HepG2 (cell line): ENCODE results near the gene ZNF24. TPM values are rescaled to one million over a fixed set of nuclear protein-coding genes. Genes with fewer than 3 reads are reported as not detected.

Experiments used
- ATAC-seq: fragments of 200-7000 bp; cut with Tn5 transposase; 3 replicates; pipeline ENCODE4 v1.9.1; 2020; ENCODE audit warnings: mild to moderate bottlenecking, moderate library complexity
- BruUV-seq: library from RNA; stranded (reverse); fragments of 400-500 nt; replicated peaks from 2 replicates; lab custom pipeline; 2021; lab: Mats Ljungman, UMichigan
- CTCF ChIA-PET: fragments of 300-600 bp; formaldehyde crosslinking; extraction: SDS; loops from one replicate; lab custom pipeline; 2021; ENCODE audit warnings: low total read pairs, inconsistent platforms, low intra/inter-chr PET ratio; lab: Yijun Ruan, JAX
- POLR2A ChIA-PET: fragments of 350-600 bp; sonication (Branson Sonifier 250); formaldehyde crosslinking; loops from one replicate; lab custom pipeline; 2020; ENCODE audit warnings: antibody characterized with exemption, inconsistent platforms; lab: Yijun Ruan, JAX
- DNase-seq: peaks from one replicate; pipeline ENCODE4 v3.0.0-alpha.2; 2015; ENCODE audit warnings: low spot score
- FAIRE-seq: peaks from 3 replicates; lab custom pipeline; 2011; peaks lifted over from hg19 to GRCh38; lab: Jason Lieb, UNC
- H2AFZ ChIP-seq: one replicate; pipeline ENCODE4 v1.6.1; 2011; ENCODE audit warnings: low read length, inconsistent platforms
- H3K27ac ChIP-seq: fragments of 300-600 bp; 3 replicates; pipeline ENCODE4 v1.8.0; 2011; ENCODE audit warnings: mixed run types, mild to moderate bottlenecking, mixed read lengths, low read length, inconsistent platforms; ENCODE audit not compliant: insufficient read depth; ENCODE audit errors: extremely low read length
- H3K27me3 ChIP-seq, 2 experiments: fragments of 200-600 bp in 1 of 2; 2 replicates in 1 of 2; 3 replicates in 1 of 2; pipeline versions ENCODE4 v1.6.0 to v1.8.0; 2011; ENCODE audit warnings: low read length in 2 of 2, mild to moderate bottlenecking in 2 of 2, moderate library complexity in 2 of 2, inconsistent platforms in 1 of 2; ENCODE audit not compliant: insufficient read depth in 2 of 2, control insufficient read depth in 1 of 2
- H3K36me3 ChIP-seq, 2 experiments: fragments of 200-600 bp in 1 of 2; replicated peaks in 1 of 2; 2 replicates in 1 of 2; 3 replicates in 1 of 2; pipeline versions ENCODE4 v1.5.1 to v1.8.0; 2011; ENCODE audit warnings: low read length in 2 of 2, inconsistent platforms in 1 of 2; ENCODE audit not compliant: insufficient read depth in 2 of 2, control insufficient read depth in 1 of 2
- H3K4me1 ChIP-seq: 2 replicates; pipeline ENCODE4 v1.5.1; 2012; ENCODE audit warnings: low read length, inconsistent platforms; ENCODE audit not compliant: insufficient read depth
- H3K4me2 ChIP-seq: 2 replicates; pipeline ENCODE4 v1.6.0; 2011; ENCODE audit warnings: low read depth, low read length, inconsistent platforms
- H3K4me3 ChIP-seq, 3 experiments: fragments of 200-600 bp in 1 of 3; sonication (generic), shearing (Covaris generic) in 1 of 3; replicated peaks in 1 of 3; 2 replicates each; pipeline ENCODE4 v1.5.1; 2011 to 2016; ENCODE audit warnings: low read length in 3 of 3, inconsistent platforms in 2 of 3, low read depth in 2 of 3, mild to moderate bottlenecking in 2 of 3, control low read depth in 1 of 3, mixed read lengths in 1 of 3; ENCODE audit not compliant: insufficient read depth in 1 of 3
- H3K79me2 ChIP-seq: one replicate; pipeline ENCODE4 v1.6.1; 2011; ENCODE audit warnings: low read length, inconsistent platforms; ENCODE audit not compliant: insufficient read depth
- H3K9ac ChIP-seq: 2 replicates; pipeline ENCODE4 v1.6.0; 2011; ENCODE audit warnings: mild to moderate bottlenecking, low read depth, low read length, inconsistent platforms; ENCODE audit not compliant: insufficient read depth
- H3K9me3 ChIP-seq: 2 replicates; pipeline ENCODE4 v1.5.1; 2012; ENCODE audit warnings: mild to moderate bottlenecking, low read length
- H4K20me1 ChIP-seq: 2 replicates; pipeline ENCODE4 v1.6.0; 2011; ENCODE audit warnings: inconsistent platforms, mild to moderate bottlenecking, low read length, moderate library complexity; ENCODE audit not compliant: insufficient read depth
- CEBPG ChIP-seq: IDR thresholded peaks from 2 replicates; pipeline ENCODE4 v1.6.1; 2016
- CHD2 ChIP-seq: IDR thresholded peaks from 2 replicates; pipeline ENCODE4 v1.6.1; 2011; ENCODE audit warnings: low read depth, low read length, improper control_type of control experiment
- KAT8 ChIP-seq: IDR thresholded peaks from 2 replicates; pipeline ENCODE4 v1.6.1; 2016; ENCODE audit warnings: missing genetic modification reagents, missing compliant biosample characterization
- LBX2 ChIP-seq: sonication (generic); formaldehyde crosslinking; IDR thresholded peaks from 2 replicates; pipeline ENCODE4 v1.5.0; 2020; ENCODE audit warnings: missing genetic modification reagents, mild to moderate bottlenecking, borderline replicate concordance
- MAZ ChIP-seq, 2 experiments: sonication (generic) in 1 of 2; formaldehyde crosslinking in 1 of 2; IDR thresholded peaks; 2 replicates each; pipeline versions ENCODE4 v1.5.0 to v1.6.1; 2012 to 2020; ENCODE audit warnings: low read depth in 2 of 2, mild to moderate bottlenecking in 2 of 2, borderline replicate concordance in 1 of 2, improper control_type of control experiment in 1 of 2, low read length in 1 of 2, missing genetic modification reagents in 1 of 2, moderate library complexity in 1 of 2
- SAFB2 ChIP-seq: sonication (generic); formaldehyde crosslinking; IDR thresholded peaks from 2 replicates; pipeline ENCODE4 v1.5.1; 2020; ENCODE audit warnings: missing genetic modification reagents, low read depth, mild to moderate bottlenecking, borderline replicate concordance
- SNAPC2 ChIP-seq: sonication (generic); formaldehyde crosslinking; IDR thresholded peaks from 2 replicates; pipeline ENCODE4 v1.8.1; 2022; ENCODE audit warnings: mild to moderate bottlenecking, missing genetic modification reagents
- TAF1 ChIP-seq: sonication (generic); formaldehyde crosslinking; IDR thresholded peaks from 2 replicates; pipeline ENCODE4 v1.4.0; 2020; ENCODE audit warnings: missing genetic modification reagents
- ZBED4 ChIP-seq: sonication (generic); formaldehyde crosslinking; IDR thresholded peaks from 2 replicates; pipeline ENCODE4 v1.4.0; 2020; ENCODE audit warnings: missing genetic modification reagents, borderline replicate concordance
- ZBTB8A ChIP-seq: sonication (generic); formaldehyde crosslinking; IDR thresholded peaks from 2 replicates; pipeline ENCODE4 v1.4.0; 2020; ENCODE audit warnings: mild to moderate bottlenecking, low read depth, missing genetic modification reagents, borderline replicate concordance
- ZKSCAN8 ChIP-seq: IDR thresholded peaks from 2 replicates; pipeline ENCODE4 v1.6.1; 2016; ENCODE audit warnings: borderline replicate concordance, missing genetic modification reagents, missing compliant biosample characterization
- ZNF10 ChIP-seq: sonication (generic); formaldehyde crosslinking; IDR thresholded peaks from 2 replicates; pipeline ENCODE4 v1.4.0; 2020; ENCODE audit warnings: mild to moderate bottlenecking, low read depth, missing genetic modification reagents, borderline replicate concordance
- ZNF790 ChIP-seq: sonication (generic); formaldehyde crosslinking; IDR thresholded peaks from 2 replicates; pipeline ENCODE4 v1.8.0; 2022; ENCODE audit warnings: missing genetic modification reagents, mild to moderate bottlenecking, borderline replicate concordance
- WGBS: methylation state at CpG from one replicate; pipeline ENCODE4 v1.1.6; 2017; ENCODE audit warnings: low lambda C conversion rate; 5-methylcytosine and 5-hydroxymethylcytosine counted together
- in situ Hi-C: cut with HindIII; loops from 2 replicates; pipeline ENCODE4 v1.10.0; 2017; ENCODE audit warnings: low pct_unique_long_range_greater_than_20kb; ENCODE audit not compliant: extremely low pct_ligation_motif_present
- intact Hi-C: fragments of 100-400 bp; cut with micrococcal nuclease; formaldehyde crosslinking; loops from one replicate; pipeline ENCODE4 v1.10.0; 2022; ENCODE audit not compliant: unreplicated experiment
- polyA plus RNA-seq, 8 experiments: library from polyadenylated mRNA; depleted of rRNA in 3 of 8; stranded (reverse) in 7 of 8; unstranded in 1 of 8; fragments of >200 nt; fragmentation: Illumina TruSeq in 4 of 8; extraction: Trizol in 4 of 8; gene quantifications; 2 replicates each; pipeline versions ENCODE4 v1.2.1 to v1.2.3, GENCODE V29; 2011 to 2016; ENCODE audit warnings: low read depth in 4 of 8, missing spikeins in 1 of 8, mixed read lengths in 1 of 8; ENCODE audit not compliant: insufficient read depth in 1 of 8
- total RNA-seq, 5 experiments: library from RNA; depleted of rRNA; stranded (reverse); fragments of >200 nt; fragmentation: Illumina TruSeq; extraction: Trizol; gene quantifications; 2 replicates each; pipeline ENCODE4 v1.2.3, GENCODE V29; 2016; ENCODE audit warnings: low read depth in 1 of 5

The ZNF24 gene
- total and polyA plus RNA-seq, 2 of the 13 experiments (the other 11 are each of a cell fraction or from before 2014, with no cell fraction given) = 19.5 to 41.1 TPM

- H3K4me3 ChIP-seq = no peak overlapping the region
- ChIA-PET POLR2A (no interaction called here), CTCF (no interaction called here)
- no peaks in the 10 kb centered on the region for H4K20me1 ChIP-seq
- ATAC-seq (no peak), DNase-seq (no peak), FAIRE-seq (no peak)
- no peaks in the 10 kb centered on the region for H3K36me3 ChIP-seq
- no peak overlapping the region for H3K4me2 ChIP-seq
- no peaks in the 10 kb centered on the region for H3K4me1 ChIP-seq
- H3K9me3 ChIP-seq = no peaks in the 10 kb centered on the region
- in situ Hi-C loops (no loop called here), intact Hi-C loops (no loop called here)
- TF ChIP-seq SNAPC2 (CRISPR knock-in tag) = no peak
- H2AFZ ChIP-seq = no peak overlapping the region
- no peaks in the 10 kb centered on the region for H3K79me2 ChIP-seq
- no peak overlapping the region for H3K27ac ChIP-seq
- 55% methylated on average over 3 of the region's 3 CpGs for WGBS
- no peak overlapping the region for H3K9ac ChIP-seq
- no TSS peak for BruUV-seq
- no peaks in the 10 kb centered on the region for H3K27me3 ChIP-seq
Observed at GRCh38 chr18:35322486-35323458, 21.4 kb downstream of the ZNF24 start.

- ATAC-seq (no peak), DNase-seq (no peak), FAIRE-seq (no peak)
- no peaks in the 10 kb centered on the region for H3K79me2 ChIP-seq
- H3K9ac ChIP-seq = no peak overlapping the region
- H3K4me1 ChIP-seq = no peaks in the 10 kb centered on the region
- in situ Hi-C loops = no loop called here
- ChIA-PET CTCF (no interaction called here), POLR2A (no interaction called here)
- no peak overlapping the region for H3K4me3 ChIP-seq
- 92% methylated on average over 2 of the region's 2 CpGs for WGBS
- no peaks in the 10 kb centered on the region for H3K27me3 ChIP-seq
- H2AFZ ChIP-seq = no peak overlapping the region
- H4K20me1 ChIP-seq = no peaks in the 10 kb centered on the region
- H3K36me3 ChIP-seq = peaks cover 4 to 12% of the 10 kb centered on the region in 2 experiments; a peak in 1 of 5 replicates
- H3K4me2 ChIP-seq = no peak overlapping the region
- no TSS peak for BruUV-seq
- intact Hi-C loops = no loop called here
- H3K9me3 ChIP-seq = peaks cover 29% of the 10 kb centered on the region
- no peak overlapping the region for H3K27ac ChIP-seq
- TF ChIP-seq ZBED4 (CRISPR knock-in tag) (no peak), LBX2 (no peak), MAZ (IDR thresholded peaks at IDR 0.05; ENCODE audit: borderline replicate concordance, low read depth, low read length) (no peak), MAZ (CRISPR knock-in tag; IDR thresholded peaks at IDR 0.05; ENCODE audit: low read depth) (no peak), ZKSCAN8 (CRISPR knock-in tag) (no peak), ZNF790 (CRISPR knock-in tag) (no peak), CHD2 (no peak), ZNF10 (CRISPR knock-in tag) (no peak), TAF1 (CRISPR knock-in tag) (no peak), SAFB2 (CRISPR knock-in tag) (no peak), CEBPG (no peak), ZBTB8A (no peak), KAT8 (no peak)
Observed at GRCh38 chr18:35311496-35311895, 32.7 kb downstream of the ZNF24 start.
